GM12801 (cell line): ENCODE data around the gene MEF2D.

Source experiments
- CTCF ChIP-seq: IDR thresholded peaks from one replicate; pipeline ENCODE4 v1.5.1; 2011; ENCODE audit warnings: control low read depth; ENCODE audit not compliant: insufficient read length; ENCODE audit errors: extremely low read depth

MEF2D gene

GRCh38 chr1:156499842-156500542, 583 bp downstream of the MEF2D start:
- TF ChIP-seq CTCF, result no peak

- TF ChIP-seq CTCF, result no peak
Observed at GRCh38 chr1:156499194-156499841, 1.3 kb downstream of the MEF2D start.

GRCh38 chr1:156498432-156499193, 2.0 kb downstream of the MEF2D start:
- no peak for TF ChIP-seq CTCF

GRCh38 chr1:156497743-156498431, 2.7 kb downstream of the MEF2D start:
- TF ChIP-seq CTCF, result no peak

GRCh38 chr1:156497078-156497742, 3.4 kb downstream of the MEF2D start:
- no peak for TF ChIP-seq CTCF

- no peak for TF ChIP-seq CTCF
Observed at GRCh38 chr1:156496211-156496761, 4.3 kb downstream of the MEF2D start.
